ENCODE data around the gene RDX.
"Not testable (repeated sequence)": the region's sequence is repeated elsewhere in the genome, so short reads cannot be mapped to it uniquely, and the experiment has no call there.

RDX gene

GRCh38 chr11:110308071-110308470, 11.7 kb upstream of the RDX start:
- no peak overlapping the region for H3K4me3 ChIP-seq (ENCODE audit: low read length, poor library complexity, severe bottlenecking)
- no peaks in the 10 kb centered on the region for H4K20me1 ChIP-seq (ENCODE audit: insufficient read depth, low read length, poor library complexity, severe bottlenecking)
- H3K9ac ChIP-seq (ENCODE audit: low read depth, low read length, poor library complexity, severe bottlenecking): no peak overlapping the region
- no peaks in the 10 kb centered on the region for H3K27me3 ChIP-seq (ENCODE audit: insufficient read depth, low read length, poor library complexity, severe bottlenecking)
- H3K79me2 ChIP-seq (ENCODE audit: insufficient read depth, low read length): no peaks in the 10 kb centered on the region
- peaks cover 17% of the 10 kb centered on the region for H3K4me1 ChIP-seq (ENCODE audit: insufficient read depth, low read length, poor library complexity, severe bottlenecking)
- H3K36me3 ChIP-seq (ENCODE audit: insufficient read depth, low read length): no peaks in the 10 kb centered on the region
- H3F3A ChIP-seq (ENCODE audit: low read depth): no peaks in the 10 kb centered on the region
- H3K9me2 ChIP-seq (replicated peaks; ENCODE audit: low read depth, low read length): no peaks in the 10 kb centered on the region
- no peaks in the 10 kb centered on the region for H3K9me3 ChIP-seq (ENCODE audit: insufficient read depth, low read depth, low read length)
- H2AFZ ChIP-seq (ENCODE audit: low read length): no peak overlapping the region
- no peak overlapping the region for H3K4me2 ChIP-seq (ENCODE audit: low read depth, low read length, poor library complexity, severe bottlenecking)
- TF ChIP-seq CTCF (conservative IDR thresholded peaks at IDR 0.05; ENCODE audit: low read length) (no peak), EZH2phosphoT487 (IDR thresholded peaks at IDR 0.05; ENCODE audit: borderline replicate concordance) (no peak)

- H3K4me1 ChIP-seq (ENCODE audit: insufficient read depth, low read length, poor library complexity, severe bottlenecking); H3K79me2 ChIP-seq (ENCODE audit: insufficient read depth, low read length); H3K9me2 ChIP-seq (replicated peaks; ENCODE audit: low read depth, low read length); H3K36me3 ChIP-seq (ENCODE audit: insufficient read depth, low read length); H3K9ac ChIP-seq (ENCODE audit: low read depth, low read length, poor library complexity, severe bottlenecking); H3K4me3 ChIP-seq (ENCODE audit: low read length, poor library complexity, severe bottlenecking); H3K4me2 ChIP-seq (ENCODE audit: low read depth, low read length, poor library complexity, severe bottlenecking); H3F3A ChIP-seq (ENCODE audit: low read depth); H3K9me3 ChIP-seq (ENCODE audit: insufficient read depth, low read depth, low read length); H2AFZ ChIP-seq (ENCODE audit: low read length); H3K27me3 ChIP-seq (ENCODE audit: insufficient read depth, low read length, poor library complexity, severe bottlenecking); H4K20me1 ChIP-seq (ENCODE audit: insufficient read depth, low read length, poor library complexity, severe bottlenecking): not testable (repeated sequence)
Measured at GRCh38 chr11:110306019-110306388, 9.6 kb upstream of the RDX start.

- Histone ChIP-seq H2AFZ (ENCODE audit: low read length) (no peak overlapping the region), H3K9me2 (replicated peaks; ENCODE audit: low read depth, low read length) (no peaks in the 10 kb centered on the region), H3K4me2 (ENCODE audit: low read depth, low read length, poor library complexity, severe bottlenecking) (no peak overlapping the region), H3K4me1 (ENCODE audit: insufficient read depth, low read length, poor library complexity, severe bottlenecking) (peaks cover 10% of the 10 kb centered on the region), H3K79me2 (ENCODE audit: insufficient read depth, low read length) (no peaks in the 10 kb centered on the region), H3K27me3 (ENCODE audit: insufficient read depth, low read length, poor library complexity, severe bottlenecking) (no peaks in the 10 kb centered on the region), H3F3A (ENCODE audit: low read depth) (no peaks in the 10 kb centered on the region), H3K9ac (ENCODE audit: low read depth, low read length, poor library complexity, severe bottlenecking) (no peak overlapping the region), H4K20me1 (ENCODE audit: insufficient read depth, low read length, poor library complexity, severe bottlenecking) (no peaks in the 10 kb centered on the region), H3K36me3 (ENCODE audit: insufficient read depth, low read length) (no peaks in the 10 kb centered on the region), H3K9me3 (ENCODE audit: insufficient read depth, low read depth, low read length) (no peaks in the 10 kb centered on the region), H3K4me3 (ENCODE audit: low read length, poor library complexity, severe bottlenecking) (no peak overlapping the region)
- TF ChIP-seq CTCF (conservative IDR thresholded peaks at IDR 0.05; ENCODE audit: low read length) (no peak), EZH2phosphoT487 (IDR thresholded peaks at IDR 0.05; ENCODE audit: borderline replicate concordance) (no peak)
Measured at GRCh38 chr11:110305169-110306018, 9.0 kb upstream of the RDX start.

- Histone ChIP-seq H3K9me2 (replicated peaks; ENCODE audit: low read depth, low read length) (no peaks in the 10 kb centered on the region), H2AFZ (ENCODE audit: low read length) (no peak overlapping the region), H4K20me1 (ENCODE audit: insufficient read depth, low read length, poor library complexity, severe bottlenecking) (no peaks in the 10 kb centered on the region), H3K27me3 (ENCODE audit: insufficient read depth, low read length, poor library complexity, severe bottlenecking) (no peaks in the 10 kb centered on the region), H3K9ac (ENCODE audit: low read depth, low read length, poor library complexity, severe bottlenecking) (no peak overlapping the region), H3K4me2 (ENCODE audit: low read depth, low read length, poor library complexity, severe bottlenecking) (no peak overlapping the region), H3K9me3 (ENCODE audit: insufficient read depth, low read depth, low read length) (no peaks in the 10 kb centered on the region), H3K4me1 (ENCODE audit: insufficient read depth, low read length, poor library complexity, severe bottlenecking) (peaks cover 10% of the 10 kb centered on the region), H3K79me2 (ENCODE audit: insufficient read depth, low read length) (no peaks in the 10 kb centered on the region), H3K4me3 (ENCODE audit: low read length, poor library complexity, severe bottlenecking) (no peak overlapping the region), H3F3A (ENCODE audit: low read depth) (no peaks in the 10 kb centered on the region), H3K36me3 (ENCODE audit: insufficient read depth, low read length) (no peaks in the 10 kb centered on the region)
- TF ChIP-seq CTCF (conservative IDR thresholded peaks at IDR 0.05; ENCODE audit: low read length) (no peak), EZH2phosphoT487 (IDR thresholded peaks at IDR 0.05; ENCODE audit: borderline replicate concordance) (no peak)
Measured at GRCh38 chr11:110303414-110303826, 7.0 kb upstream of the RDX start.
